H1 (cell line): Measurements from ENCODE around the gene ANAPC1.

Experiments
- BCL11A ChIP-seq, 2 experiments: IDR thresholded peaks; one replicate each; pipeline ENCODE4 v1.6.1; 2011; ENCODE audit warnings: low read depth in 2 of 2, low read length in 2 of 2, mild to moderate bottlenecking in 2 of 2
- CHD1 ChIP-seq: IDR thresholded peaks from 2 replicates; pipeline ENCODE4 v1.6.1; 2012; ENCODE audit warnings: low read depth, low read length, improper control_type of control experiment
- CHD2 ChIP-seq: IDR thresholded peaks from 2 replicates; pipeline ENCODE4 v1.6.1; 2012; ENCODE audit warnings: low read length, improper control_type of control experiment
- FOSL1 ChIP-seq: IDR thresholded peaks from 2 replicates; pipeline ENCODE4 v1.6.1; 2011; ENCODE audit warnings: mild to moderate bottlenecking, low read depth, low read length, moderate library complexity; ENCODE audit not compliant: insufficient read depth
- POLR2AphosphoS5 ChIP-seq: IDR thresholded peaks from 2 replicates; pipeline ENCODE4 v1.6.1; 2011; ENCODE audit warnings: low read depth, low read length
- RAD21 ChIP-seq, 2 experiments: IDR thresholded peaks in 1 of 2; conservative IDR thresholded peaks in 1 of 2; 2 replicates each; pipeline ENCODE4 v1.6.1; 2011; ENCODE audit warnings: low read depth in 2 of 2, low read length in 2 of 2, improper control_type of control experiment in 1 of 2, inconsistent platforms in 1 of 2, mild to moderate bottlenecking in 1 of 2, moderate library complexity in 1 of 2
- RFX5 ChIP-seq: IDR thresholded peaks from 2 replicates; pipeline ENCODE4 v1.6.1; 2011; ENCODE audit warnings: low read depth, low read length, improper control_type of control experiment, borderline replicate concordance
- RXRA ChIP-seq: IDR thresholded peaks from 2 replicates; pipeline ENCODE4 v1.6.1; 2011; ENCODE audit warnings: low read depth, mild to moderate bottlenecking, low read length, moderate library complexity; ENCODE audit not compliant: insufficient read depth
- SRF ChIP-seq: IDR thresholded peaks from 2 replicates; pipeline ENCODE4 v1.6.1; 2011; ENCODE audit warnings: mild to moderate bottlenecking, low read depth, low read length, moderate library complexity
- TF ChIP-seq, protein P1 (sequence below), 3 experiments: IDR thresholded peaks; 1 replicate in 2 of 3; 2 replicates in 1 of 3; pipeline versions ENCODE4 v1.5.1 to v1.6.1; 2011; ENCODE audit warnings: low read length in 3 of 3, mild to moderate bottlenecking in 3 of 3, inconsistent platforms in 2 of 3, low read depth in 1 of 3, moderate library complexity in 1 of 3; ENCODE audit not compliant: insufficient read depth in 1 of 3; ENCODE audit errors: control extremely low read depth in 1 of 3

DNA sequence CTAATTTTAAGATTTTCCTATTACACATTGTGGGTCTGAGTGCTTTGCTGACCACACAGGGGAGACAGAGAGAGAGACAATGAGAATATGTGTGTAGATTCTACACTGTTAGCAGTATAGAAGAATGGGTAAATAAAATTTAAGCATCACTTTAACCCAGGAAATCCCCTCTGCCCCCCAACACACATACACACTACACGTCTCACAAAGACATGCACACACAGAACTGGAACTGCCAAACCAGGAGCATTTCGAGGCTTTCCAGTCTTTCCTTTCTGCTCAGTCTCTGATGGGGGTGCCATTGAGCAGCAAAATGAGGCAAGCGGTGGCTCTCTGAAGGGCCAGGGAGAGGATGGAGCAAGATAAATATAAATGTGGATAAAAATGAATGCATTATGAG is 16.9 kb upstream of the ANAPC1 start:
- TF ChIP-seq, protein P1, sequence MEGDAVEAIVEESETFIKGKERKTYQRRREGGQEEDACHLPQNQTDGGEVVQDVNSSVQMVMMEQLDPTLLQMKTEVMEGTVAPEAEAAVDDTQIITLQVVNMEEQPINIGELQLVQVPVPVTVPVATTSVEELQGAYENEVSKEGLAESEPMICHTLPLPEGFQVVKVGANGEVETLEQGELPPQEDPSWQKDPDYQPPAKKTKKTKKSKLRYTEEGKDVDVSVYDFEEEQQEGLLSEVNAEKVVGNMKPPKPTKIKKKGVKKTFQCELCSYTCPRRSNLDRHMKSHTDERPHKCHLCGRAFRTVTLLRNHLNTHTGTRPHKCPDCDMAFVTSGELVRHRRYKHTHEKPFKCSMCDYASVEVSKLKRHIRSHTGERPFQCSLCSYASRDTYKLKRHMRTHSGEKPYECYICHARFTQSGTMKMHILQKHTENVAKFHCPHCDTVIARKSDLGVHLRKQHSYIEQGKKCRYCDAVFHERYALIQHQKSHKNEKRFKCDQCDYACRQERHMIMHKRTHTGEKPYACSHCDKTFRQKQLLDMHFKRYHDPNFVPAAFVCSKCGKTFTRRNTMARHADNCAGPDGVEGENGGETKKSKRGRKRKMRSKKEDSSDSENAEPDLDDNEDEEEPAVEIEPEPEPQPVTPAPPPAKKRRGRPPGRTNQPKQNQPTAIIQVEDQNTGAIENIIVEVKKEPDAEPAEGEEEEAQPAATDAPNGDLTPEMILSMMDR (IDR thresholded peaks at IDR 0.05; ENCODE audit: control extremely low read depth in 1 of 3, insufficient read depth in 1 of 3, low read depth in 1 of 3, low read length in 3 of 3), result peak; percentile 42 to 63 (median 53)
- no peak for TF ChIP-seq SRF
- TF ChIP-seq POLR2AphosphoS5, result no peak
- no peak for TF ChIP-seq RXRA
- TF ChIP-seq RFX5, result no peak
- TF ChIP-seq BCL11A (IDR thresholded peaks at IDR 0.05; ENCODE audit: low read depth in 2 of 2, low read length in 2 of 2), result no peak
- no peak for TF ChIP-seq CHD1
- no peak for TF ChIP-seq CHD2
- no peak for TF ChIP-seq FOSL1
- peak; percentile 61 to 70 for TF ChIP-seq RAD21 (IDR thresholded peaks at IDR 0.05 in 1 of 2, conservative IDR thresholded peaks at IDR 0.05 in 1 of 2; ENCODE audit: low read depth in 2 of 2, low read length in 2 of 2)
